H1 (cell line): ENCODE results near the gene DEUP1. TPM values are rescaled to one million over a fixed set of nuclear protein-coding genes. Genes with fewer than 3 reads are reported as not detected.
A peak's percentile ranks its signal among the peaks of the same experiment; 100 is the strongest.

Experiments
- CTCF ChIA-PET: fragments of 300-600 bp; sonication (Branson Sonifier 250); formaldehyde crosslinking; loops from one replicate; lab custom pipeline; 2021; ENCODE audit not compliant: partially characterized antibody; lab: Charles Lee
- POLR2A ChIA-PET: fragments of 300-600 bp; sonication (Branson Sonifier 250); formaldehyde crosslinking; loops from one replicate; lab custom pipeline; 2021; ENCODE audit warnings: inconsistent platforms; ENCODE audit not compliant: partially characterized antibody; lab: Charles Lee
- DNase-seq, 2 experiments: peaks; one replicate each; pipeline versions ENCODE4 v3.0.0 to v3.0.0-alpha.2; 2010 to 2022; ENCODE audit warnings: low spot score in 2 of 2, low read depth in 1 of 2, mixed read lengths in 1 of 2
- FAIRE-seq: peaks from 2 replicates; lab custom pipeline; 2011; peaks lifted over from hg19 to GRCh38; lab: Jason Lieb, UNC
- H2AFZ ChIP-seq: 2 replicates; pipeline ENCODE4 v1.8.1; 2012; ENCODE audit warnings: low read length, inconsistent platforms
- H2AK5ac ChIP-seq: 2 replicates; pipeline ENCODE4 v1.6.1; 2013; ENCODE audit warnings: low read depth, low read length
- H2BK120ac ChIP-seq: replicated peaks from 2 replicates; pipeline ENCODE3; 2013; ENCODE audit warnings: low read depth, low read length, inconsistent platforms
- H2BK12ac ChIP-seq: 2 replicates; pipeline ENCODE4 v1.6.1; 2013; ENCODE audit warnings: low read depth, low read length
- H2BK15ac ChIP-seq: 2 replicates; pipeline ENCODE4 v1.6.1; 2013; ENCODE audit warnings: low read length
- H2BK20ac ChIP-seq: 2 replicates; pipeline ENCODE4 v1.6.1; 2013; ENCODE audit warnings: low read length
- H2BK5ac ChIP-seq: 2 replicates; pipeline ENCODE4 v1.6.1; 2013; ENCODE audit warnings: low read depth, low read length
- H3K14ac ChIP-seq: 2 replicates; pipeline ENCODE4 v1.6.1; 2013; ENCODE audit warnings: inconsistent platforms; ENCODE audit not compliant: insufficient read length
- H3K18ac ChIP-seq: 2 replicates; pipeline ENCODE4 v1.6.1; 2013; ENCODE audit warnings: low read length; ENCODE audit errors: extremely low read depth
- H3K23ac ChIP-seq: 2 replicates; pipeline ENCODE4 v1.6.1; 2013; ENCODE audit warnings: inconsistent platforms; ENCODE audit not compliant: insufficient read length
- H3K23me2 ChIP-seq: 2 replicates; pipeline ENCODE4 v1.6.1; 2013; ENCODE audit warnings: low read depth, low read length
- H3K27ac ChIP-seq: 2 replicates; pipeline ENCODE4 v1.6.1; 2011; ENCODE audit warnings: low read depth, low read length, inconsistent platforms
- H3K27me3 ChIP-seq, 4 experiments: replicated peaks in 1 of 4; 1 replicate in 1 of 4; 2 replicates in 3 of 4; pipeline versions ENCODE4 v1.6.1 to v1.8.1; 2011 to 2013; ENCODE audit warnings: low read length in 3 of 4, mild to moderate bottlenecking in 3 of 4, inconsistent platforms in 2 of 4, mixed read lengths in 2 of 4, moderate library complexity in 1 of 4; ENCODE audit not compliant: control insufficient read depth in 3 of 4, insufficient read depth in 3 of 4; ENCODE audit errors: extremely low read depth in 1 of 4
- H3K36me3 ChIP-seq, 4 experiments: 2 replicates each; pipeline versions ENCODE4 v1.6.1 to v1.8.1; 2011 to 2013; ENCODE audit warnings: mild to moderate bottlenecking in 4 of 4, low read length in 3 of 4, moderate library complexity in 2 of 4, control low read depth in 1 of 4, inconsistent platforms in 1 of 4; ENCODE audit not compliant: insufficient read depth in 4 of 4, control insufficient read depth in 2 of 4
- H3K4ac ChIP-seq: replicated peaks from 2 replicates; pipeline ENCODE3; 2013; ENCODE audit warnings: low read length, low read depth, mixed read lengths, inconsistent platforms; ENCODE audit not compliant: insufficient read length
- H3K4me1 ChIP-seq, 4 experiments: replicated peaks in 1 of 4; 1 replicate in 1 of 4; 2 replicates in 3 of 4; pipeline versions ENCODE4 v1.6.1 to v1.8.1; 2011 to 2013; ENCODE audit warnings: low read length in 3 of 4, inconsistent platforms in 2 of 4, mixed read lengths in 1 of 4; ENCODE audit not compliant: insufficient read depth in 4 of 4, control insufficient read depth in 3 of 4
- H3K4me2 ChIP-seq, 2 experiments: 2 replicates each; pipeline versions ENCODE4 v1.6.1 to v1.8.1; 2011 to 2013; ENCODE audit warnings: low read depth in 2 of 2, low read length in 2 of 2, control low read depth in 1 of 2, inconsistent platforms in 1 of 2, mild to moderate bottlenecking in 1 of 2; ENCODE audit not compliant: insufficient read depth in 1 of 2
- H3K4me3 ChIP-seq, 4 experiments: fragments of 200-600, 300-600 bp in 1 of 4; sonication (generic), shearing (Covaris generic), sonication (Bioruptor Twin) in 1 of 4; 2 replicates each; pipeline versions ENCODE4 v1.5.1 to v1.8.1; 2011 to 2016; ENCODE audit warnings: low read length in 4 of 4, low read depth in 3 of 4, control low read depth in 2 of 4, inconsistent platforms in 2 of 4, mild to moderate bottlenecking in 2 of 4, mixed read lengths in 1 of 4, moderate library complexity in 1 of 4; ENCODE audit not compliant: insufficient read depth in 2 of 4; ENCODE audit errors: extremely low read depth in 1 of 4
- H3K56ac ChIP-seq: replicated peaks from 2 replicates; pipeline ENCODE3; 2013; ENCODE audit warnings: low read depth, mild to moderate bottlenecking, mixed read lengths, low read length, inconsistent platforms; ENCODE audit not compliant: insufficient read length
- H3K79me1 ChIP-seq: 2 replicates; pipeline ENCODE4 v1.6.1; 2013; ENCODE audit warnings: low read depth, low read length, control low read depth
- H3K79me2 ChIP-seq, 2 experiments: 2 replicates each; pipeline versions ENCODE4 v1.6.1 to v1.8.1; 2012 to 2013; ENCODE audit warnings: low read length in 2 of 2, mild to moderate bottlenecking in 2 of 2, inconsistent platforms in 1 of 2; ENCODE audit not compliant: insufficient read depth in 2 of 2, control insufficient read depth in 1 of 2
- H3K9ac ChIP-seq, 4 experiments: replicated peaks in 1 of 4; 1 replicate in 1 of 4; 2 replicates in 3 of 4; pipeline versions ENCODE4 v1.6.1 to v1.8.1; 2011 to 2013; ENCODE audit warnings: low read depth in 3 of 4, low read length in 3 of 4, control low read depth in 2 of 4, mild to moderate bottlenecking in 2 of 4, moderate library complexity in 2 of 4, inconsistent platforms in 1 of 4; ENCODE audit errors: extremely low read depth in 1 of 4
- H3K9me3 ChIP-seq, 2 experiments: 2 replicates each; pipeline versions ENCODE4 v1.6.1 to v1.8.1; 2012 to 2013; ENCODE audit warnings: mild to moderate bottlenecking in 2 of 2, moderate library complexity in 2 of 2, control low read depth in 1 of 2, inconsistent platforms in 1 of 2, low read depth in 1 of 2, low read length in 1 of 2, mixed read lengths in 1 of 2; ENCODE audit not compliant: insufficient read depth in 2 of 2
- H4K20me1 ChIP-seq, 2 experiments: replicated peaks in 1 of 2; 2 replicates each; pipeline versions ENCODE3 to v1.8.1; 2011 to 2013; ENCODE audit warnings: inconsistent platforms in 2 of 2, low read length in 2 of 2, mild to moderate bottlenecking in 1 of 2; ENCODE audit not compliant: insufficient read depth in 2 of 2, control insufficient read depth in 1 of 2
- H4K5ac ChIP-seq: 2 replicates; pipeline ENCODE4 v1.6.1; 2013; ENCODE audit warnings: low read length, low read depth, mixed read lengths, inconsistent platforms; ENCODE audit not compliant: insufficient read length
- H4K8ac ChIP-seq: 2 replicates; pipeline ENCODE4 v1.8.0; 2013; ENCODE audit warnings: mild to moderate bottlenecking, moderate library complexity, low read length, inconsistent platforms; ENCODE audit not compliant: insufficient read depth; ENCODE audit errors: extremely low read depth
- H4K91ac ChIP-seq: replicated peaks from 2 replicates; pipeline ENCODE3; 2013; ENCODE audit warnings: low read length, mixed read lengths, inconsistent platforms; ENCODE audit not compliant: insufficient read length
- ATF2 ChIP-seq: IDR thresholded peaks from 2 replicates; pipeline ENCODE4 v1.6.1; 2012; ENCODE audit warnings: low read length, inconsistent platforms
- CTCF ChIP-seq, 3 experiments: IDR thresholded peaks; 1 replicate in 2 of 3; 2 replicates in 1 of 3; pipeline versions ENCODE4 v1.5.1 to v1.6.1; 2011; ENCODE audit warnings: low read length in 3 of 3, mild to moderate bottlenecking in 3 of 3, inconsistent platforms in 2 of 3, low read depth in 1 of 3, moderate library complexity in 1 of 3; ENCODE audit not compliant: insufficient read depth in 1 of 3; ENCODE audit errors: control extremely low read depth in 1 of 3
- RAD21 ChIP-seq, 2 experiments: IDR thresholded peaks in 1 of 2; conservative IDR thresholded peaks in 1 of 2; 2 replicates each; pipeline ENCODE4 v1.6.1; 2011; ENCODE audit warnings: low read depth in 2 of 2, low read length in 2 of 2, improper control_type of control experiment in 1 of 2, inconsistent platforms in 1 of 2, mild to moderate bottlenecking in 1 of 2, moderate library complexity in 1 of 2
- WGBS, 2 experiments: shearing (Covaris generic) in 1 of 2; methylation state at CpG; one replicate each; pipeline versions ENCODE4 v1.1.6 to v1.1.7; 2013 to 2015; ENCODE audit warnings: low lambda C conversion rate in 2 of 2, mixed read lengths in 2 of 2, inconsistent platforms in 1 of 2, low coverage in 1 of 2, missing lambda C conversion rate in 1 of 2; ENCODE audit not compliant: insufficient replicate concordance in 2 of 2, insufficient coverage in 1 of 2, insufficient read length in 1 of 2; ENCODE audit errors: extremely low coverage in 1 of 2, missing lambda C conversion rate in 1 of 2; 5-methylcytosine and 5-hydroxymethylcytosine counted together
- polyA plus RNA-seq, 7 experiments: library from polyadenylated mRNA; depleted of rRNA in 3 of 7; stranded (reverse) in 5 of 7; unstranded in 2 of 7; fragments of >200 nt in 5 of 7; fragments of 200-250 nt in 2 of 7; gene quantifications; 1 replicate in 5 of 7; 2 replicates in 1 of 7; 4 replicates in 1 of 7; pipeline versions ENCODE4 v1.2.1 to v1.2.3, GENCODE V29; 2011 to 2013; ENCODE audit warnings: missing spikeins in 2 of 7, mixed read lengths in 2 of 7
- total RNA-seq: library from RNA; stranded (reverse); fragmentation: NEBNext Ultra II Directional; extraction: Animal tissue kit (Norgen Biotek cat#: 25700); gene quantifications from 2 replicates; pipeline ENCODE4 v1.2.1, GENCODE V29; 2021

DEUP1 gene
- total and polyA plus RNA-seq, 2 of the 8 experiments (the other 6 are each of a cell fraction or from before 2014, with no cell fraction given) = 0.45 TPM; not detected in 1

GRCh38 chr11:93481696-93482095, 151.2 kb downstream of the DEUP1 start:
- Histone ChIP-seq H3K4me2 (no peak overlapping the region), H3K27ac (no peak overlapping the region), H3K56ac (no peak overlapping the region), H3K9ac (no peak overlapping the region), H3K4me1 (peaks cover 13 to 25% (median 21%) of the 10 kb centered on the region in 4 experiments), H3K27me3 (no peaks in the 10 kb centered on the region), H3K4ac (no peak overlapping the region), H2BK20ac (no peak overlapping the region), H3K23me2 (no peaks in the 10 kb centered on the region), H3K79me2 (no peaks in the 10 kb centered on the region), H3K18ac (no peak overlapping the region), H4K20me1 (peaks cover 0 to 2% of the 10 kb centered on the region in 2 experiments), H2BK5ac (no peak overlapping the region), H4K8ac (no peak overlapping the region), H2BK120ac (no peak overlapping the region), H4K5ac (no peak overlapping the region), H3K9me3 (no peaks in the 10 kb centered on the region), H3K14ac (no peak overlapping the region), H3K23ac (no peak overlapping the region), H3K79me1 (peaks cover 4% of the 10 kb centered on the region; the same call in 1 of the 2 replicates), H3K4me3 (no peak overlapping the region), H2AFZ (no peak overlapping the region), H2BK15ac (no peak overlapping the region), H2AK5ac (no peak overlapping the region), H2BK12ac (no peak overlapping the region), H4K91ac (no peak overlapping the region), H3K36me3 (no peaks in the 10 kb centered on the region; a peak in 1 of 8 replicates)
- ChIA-PET CTCF (interaction anchor here (0.7 to 2.4 kb wide), 6 partner anchors 9 to 171 kb away, joined by 3 to 9 read pairs (median 4); no protein-coding TSS in a partner anchor), POLR2A (interaction anchor here (1.0 to 1.5 kb wide), 3 partner anchors 9 to 37 kb away, joined by 3 read pairs; no protein-coding TSS in a partner anchor)
- peak in 2 of 3 experiments; percentile 4 to 17; a peak in 3 of 4 replicates for TF ChIP-seq CTCF (IDR thresholded peaks at IDR 0.05; ENCODE audit: control extremely low read depth in 1 of 3, insufficient read depth in 1 of 3, low read depth in 1 of 3, low read length in 3 of 3)
- TF ChIP-seq RAD21 (IDR thresholded peaks at IDR 0.05 in 1 of 2, conservative IDR thresholded peaks at IDR 0.05 in 1 of 2; ENCODE audit: low read depth in 2 of 2, low read length in 2 of 2) = peak; percentile 29 to 46; a peak in 3 of 4 replicates
- TF ChIP-seq ATF2 = no peak
- FAIRE-seq = no peak
- DNase-seq = no peak
- WGBS, 2 experiments = 92% methylated on average over 6 of the region's 6 CpGs; no CpG with 5 or more reads in 1 of the 2 experiments
